IPS DF 4.7 (cell line): Measurements from ENCODE around the gene INSYN2A.

ENCODE experiments used
- DNase-seq: peaks from one replicate; pipeline ENCODE4 v3.0.0-alpha.2; 2013; ENCODE audit warnings: low spot score; ENCODE audit errors: extremely low read depth

INSYN2A gene

DNA sequence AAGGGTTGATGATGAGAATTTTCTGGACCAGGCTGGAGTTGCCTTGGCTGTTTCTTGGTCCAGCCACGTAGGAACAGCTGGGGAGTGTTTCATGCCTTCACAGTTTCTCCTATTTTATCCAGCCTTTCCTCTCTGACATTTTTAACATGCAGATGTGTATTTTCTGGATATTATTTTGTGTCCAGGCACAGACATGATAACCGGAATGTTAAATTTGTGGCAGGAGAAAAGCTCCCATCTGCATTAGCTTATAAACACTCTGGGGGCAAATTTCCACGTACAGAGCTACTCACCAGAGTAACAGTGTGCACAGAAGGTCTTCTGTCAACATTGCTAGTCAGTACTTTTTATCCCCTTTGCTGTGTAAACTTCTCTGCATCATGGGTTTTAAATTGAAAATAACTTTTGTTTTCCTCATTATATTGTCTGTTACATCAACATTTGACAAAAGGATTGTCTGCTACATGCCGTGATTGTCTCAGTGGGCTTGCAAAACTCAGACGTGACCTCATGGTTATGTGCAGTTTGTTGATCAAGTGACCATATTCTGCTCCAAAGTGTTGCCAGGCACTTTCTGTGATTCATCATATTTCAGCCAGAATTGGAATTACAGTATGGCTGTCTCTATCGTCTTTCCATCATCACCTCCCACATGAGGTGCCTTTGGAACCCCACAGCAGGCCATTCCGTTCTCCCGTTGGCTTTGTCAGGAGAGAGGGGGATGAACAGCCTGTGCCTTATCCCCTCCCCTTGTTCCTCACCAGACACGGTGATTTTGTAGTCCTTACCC, 41.4 kb downstream of the INSYN2A start:
- DNase-seq = no peak

DNA sequence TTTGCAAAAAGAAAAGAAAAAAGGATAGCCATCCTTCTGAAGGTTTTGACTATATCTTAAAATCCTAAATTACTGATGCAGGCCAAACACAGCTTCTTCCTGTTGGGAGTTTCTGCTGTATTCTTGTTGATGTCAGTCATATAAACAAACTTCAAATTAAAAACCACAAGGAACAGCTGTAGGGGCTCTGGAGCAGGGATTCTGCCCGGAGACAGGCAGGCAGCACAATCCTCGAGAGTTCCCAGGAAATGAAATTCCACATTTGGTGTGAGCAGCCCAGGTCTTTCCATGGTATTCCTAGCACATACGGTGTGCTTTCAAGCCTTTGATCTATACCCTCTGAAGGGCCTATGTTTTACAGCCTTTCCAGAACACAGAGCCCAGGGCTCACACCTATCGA, 43.2 kb downstream of the INSYN2A start:
- no peak for DNase-seq

DNA sequence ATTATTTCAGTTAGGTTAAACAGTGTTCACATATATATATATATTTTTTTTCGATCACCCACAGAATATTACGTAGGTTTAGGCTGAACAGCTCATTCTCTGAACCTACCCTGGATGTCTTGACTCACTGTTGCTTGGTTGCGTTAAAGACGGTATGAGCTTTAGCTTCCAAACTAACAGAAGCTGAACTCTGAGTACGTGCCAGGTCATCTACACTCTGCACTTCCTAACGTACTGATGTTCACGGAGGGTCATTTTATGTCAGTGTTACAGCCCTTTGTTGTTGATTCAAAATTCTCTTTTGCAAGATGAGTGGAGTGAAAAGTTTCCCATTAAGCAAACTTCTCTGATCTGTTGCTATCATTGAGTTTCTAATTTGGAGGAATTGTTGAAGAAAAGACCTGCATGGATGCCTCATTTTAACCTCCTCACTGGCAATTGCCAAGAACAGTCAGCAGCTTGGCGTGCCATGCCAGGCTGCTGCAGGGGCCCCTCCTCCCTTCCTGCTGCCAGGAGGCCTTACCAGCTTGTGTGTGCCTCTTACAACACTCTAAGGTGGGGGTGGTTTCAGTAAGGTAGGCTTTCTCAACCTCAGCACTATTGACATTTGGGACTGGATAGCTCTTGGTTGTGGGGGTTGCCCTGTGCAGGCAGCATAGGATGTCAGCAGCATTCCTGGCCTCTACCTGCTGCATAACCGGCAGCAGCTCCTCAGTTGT, 44.3 kb downstream of the INSYN2A start:
- DNase-seq = no peak

DNA sequence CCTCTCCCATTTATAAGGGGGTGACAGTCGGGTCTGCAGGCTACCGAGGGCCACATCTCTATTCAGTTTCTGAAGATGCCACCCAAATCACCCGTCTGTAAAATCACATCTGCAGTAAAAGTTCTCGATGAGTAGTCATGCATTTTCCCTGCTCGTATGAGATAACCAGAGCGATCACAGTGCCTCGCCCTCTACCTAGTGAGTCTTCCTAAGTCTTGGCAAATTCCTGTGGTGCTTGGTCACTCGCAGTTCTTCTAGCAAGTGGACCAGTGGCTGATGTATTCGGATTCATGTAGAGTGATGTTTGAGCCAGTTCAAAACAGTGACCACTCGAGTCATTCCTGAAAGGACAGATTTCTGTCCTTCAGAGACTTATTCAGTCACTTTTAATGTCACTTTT, 44.9 kb downstream of the INSYN2A start:
- no peak for DNase-seq

DNA sequence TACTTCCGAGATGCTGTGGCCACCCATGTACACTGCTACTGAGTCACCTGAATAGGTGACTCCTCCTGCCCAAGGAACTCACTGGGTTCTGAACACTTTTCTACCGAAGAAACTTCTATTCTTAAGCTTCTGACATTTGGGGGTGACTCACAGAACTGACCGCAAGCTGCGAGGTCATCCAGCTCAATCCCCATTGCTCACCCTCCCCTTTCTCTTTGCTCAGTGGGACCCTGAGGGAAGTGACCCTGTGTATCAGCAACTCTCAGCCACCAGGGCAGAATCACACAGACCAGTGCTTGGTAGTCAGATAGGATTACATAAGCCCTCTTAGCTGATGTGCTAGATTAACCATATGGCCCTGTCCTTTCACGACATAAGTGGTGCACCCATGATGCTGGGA, 46.3 kb downstream of the INSYN2A start:
- no peak for DNase-seq

DNA sequence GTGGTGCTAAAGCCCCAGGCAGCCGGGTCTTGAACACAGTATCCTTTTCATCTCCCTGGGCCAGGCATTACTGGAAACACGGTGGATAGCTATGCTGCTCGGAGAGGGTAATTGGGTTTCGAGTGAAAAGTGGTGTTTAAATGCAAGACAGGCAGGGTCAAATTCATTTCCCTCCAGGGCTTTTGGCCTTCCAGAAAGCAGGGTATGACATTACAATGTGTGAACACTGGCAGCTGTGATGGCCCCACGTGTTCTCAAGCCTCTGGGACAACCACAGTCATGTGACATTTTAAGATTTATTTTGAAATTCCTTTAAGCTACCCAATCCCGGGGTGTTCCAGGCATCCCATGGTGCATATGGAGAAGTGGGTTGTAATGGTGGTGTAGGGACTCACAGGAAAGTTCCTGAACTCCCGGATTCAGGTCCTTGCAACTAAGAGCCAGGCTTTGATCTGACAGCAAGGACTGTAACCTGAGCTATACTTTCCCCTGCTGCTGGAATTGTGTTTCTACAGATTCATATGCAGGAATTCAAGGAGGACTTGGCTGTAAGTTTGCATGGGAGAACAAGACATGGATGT, 46.8 kb downstream of the INSYN2A start:
- no peak for DNase-seq

DNA sequence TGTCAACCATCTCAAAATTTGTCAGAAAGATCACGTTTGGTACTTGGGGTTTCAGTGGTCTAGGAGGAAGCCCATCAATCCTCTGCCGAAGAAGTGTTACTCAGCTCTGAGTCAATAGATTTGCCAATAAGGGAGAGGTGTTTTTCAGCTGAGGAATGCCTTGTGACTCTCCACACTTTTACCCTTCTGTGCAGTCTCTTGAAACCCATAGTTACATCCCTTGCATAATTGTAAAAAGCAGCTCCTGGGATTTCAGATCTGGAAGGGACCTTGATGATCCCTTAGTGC, 47.5 kb downstream of the INSYN2A start:
- DNase-seq = no peak

DNA sequence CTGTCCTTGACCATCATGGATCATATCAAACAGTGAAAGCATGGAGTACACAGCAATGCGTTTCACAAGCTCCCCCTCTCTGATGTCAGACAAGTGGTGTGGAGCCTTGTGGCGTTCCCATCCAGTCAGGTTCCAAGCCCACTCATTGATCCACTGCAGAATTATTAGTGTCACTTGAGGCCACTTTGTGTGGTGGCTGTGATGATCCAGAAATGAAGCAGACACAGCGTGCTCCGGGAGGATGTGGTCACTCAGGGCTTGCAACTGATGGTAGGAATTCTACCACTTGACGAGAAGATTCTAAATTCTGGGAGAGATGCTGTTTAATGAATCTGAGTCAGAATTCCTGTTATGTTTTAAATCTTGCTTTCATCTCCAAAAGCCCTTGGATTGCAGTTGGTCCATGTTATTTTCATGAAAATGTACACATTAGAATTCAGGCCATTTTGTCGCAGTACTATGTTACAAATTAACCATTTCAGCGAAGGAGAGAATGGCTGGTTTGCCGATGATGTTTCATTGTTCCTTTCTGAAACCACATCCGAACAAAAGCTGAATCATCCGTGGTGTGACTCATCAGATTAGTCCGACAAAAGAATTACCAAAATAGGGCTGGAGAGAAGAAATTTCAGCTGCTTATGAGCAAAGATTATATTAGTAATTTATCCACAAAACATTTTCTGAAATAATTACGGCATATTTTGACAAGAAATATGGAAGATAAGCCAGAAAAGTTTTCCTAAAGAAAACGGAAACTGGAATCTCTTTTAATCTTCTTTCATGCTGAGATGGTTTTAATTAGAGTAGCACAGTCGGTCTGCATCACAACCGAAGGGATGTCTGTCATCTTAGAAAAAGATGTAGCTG, 48.1 kb downstream of the INSYN2A start:
- DNase-seq = no peak

DNA sequence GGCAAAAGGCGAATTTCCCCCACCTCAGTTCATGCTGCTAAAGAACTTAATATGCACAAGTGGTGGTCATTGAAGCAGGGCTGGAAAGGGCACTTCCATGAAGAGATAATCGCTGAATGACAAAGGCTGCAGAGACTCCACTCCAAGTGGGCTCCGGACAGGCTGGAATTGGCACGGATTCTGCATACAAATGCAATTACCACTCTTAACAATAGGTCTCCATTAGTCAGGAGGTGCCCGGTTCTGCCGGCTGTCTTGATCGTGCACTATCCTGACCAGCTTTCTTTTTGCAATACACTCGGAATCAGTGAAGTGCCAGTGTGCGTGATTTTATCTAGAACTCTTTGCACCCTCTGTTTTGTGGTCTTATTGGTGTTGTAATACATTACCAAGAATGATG, 49.7 kb downstream of the INSYN2A start:
- DNase-seq = no peak
